Measurements from ENCODE around the gene RMC1. TPM values are rescaled to one million over a fixed set of nuclear protein-coding genes. Genes with fewer than 3 reads are reported as not detected.

The RMC1 gene
- total RNA-seq, 1 experiment from 2014 or later: 31.0 TPM

DNA sequence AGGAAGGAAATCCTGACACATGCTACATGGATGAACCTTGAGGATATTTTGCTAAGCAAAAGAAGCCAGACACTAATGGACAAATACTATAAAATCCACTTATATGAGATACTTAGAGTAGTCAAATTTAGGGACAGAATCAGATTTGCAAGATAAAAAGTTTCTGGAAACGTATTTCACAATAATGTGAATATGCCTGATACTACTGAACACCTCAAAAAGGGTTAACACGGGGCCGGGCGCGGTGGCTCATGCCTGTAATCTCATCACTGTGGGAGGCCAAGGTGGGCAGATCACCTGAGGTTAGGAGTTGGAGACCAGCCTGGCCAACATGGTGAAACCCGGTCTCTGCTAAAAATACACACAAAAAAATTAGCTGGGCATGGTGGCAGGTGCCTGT is 1.7 kb upstream of the RMC1 start:
- intact Hi-C loops (cut with micrococcal nuclease; ENCODE audit: unreplicated experiment): loop anchor here (5.0 kb wide), 2 partner anchors 211 to 311 kb away; no protein-coding TSS in a partner anchor
- TF ChIP-seq, protein P1, sequence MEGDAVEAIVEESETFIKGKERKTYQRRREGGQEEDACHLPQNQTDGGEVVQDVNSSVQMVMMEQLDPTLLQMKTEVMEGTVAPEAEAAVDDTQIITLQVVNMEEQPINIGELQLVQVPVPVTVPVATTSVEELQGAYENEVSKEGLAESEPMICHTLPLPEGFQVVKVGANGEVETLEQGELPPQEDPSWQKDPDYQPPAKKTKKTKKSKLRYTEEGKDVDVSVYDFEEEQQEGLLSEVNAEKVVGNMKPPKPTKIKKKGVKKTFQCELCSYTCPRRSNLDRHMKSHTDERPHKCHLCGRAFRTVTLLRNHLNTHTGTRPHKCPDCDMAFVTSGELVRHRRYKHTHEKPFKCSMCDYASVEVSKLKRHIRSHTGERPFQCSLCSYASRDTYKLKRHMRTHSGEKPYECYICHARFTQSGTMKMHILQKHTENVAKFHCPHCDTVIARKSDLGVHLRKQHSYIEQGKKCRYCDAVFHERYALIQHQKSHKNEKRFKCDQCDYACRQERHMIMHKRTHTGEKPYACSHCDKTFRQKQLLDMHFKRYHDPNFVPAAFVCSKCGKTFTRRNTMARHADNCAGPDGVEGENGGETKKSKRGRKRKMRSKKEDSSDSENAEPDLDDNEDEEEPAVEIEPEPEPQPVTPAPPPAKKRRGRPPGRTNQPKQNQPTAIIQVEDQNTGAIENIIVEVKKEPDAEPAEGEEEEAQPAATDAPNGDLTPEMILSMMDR (IDR thresholded peaks at IDR 0.05; ENCODE audit: unreplicated experiment): no peak
- H3K36me3 Mint-ChIP-seq (ENCODE audit: insufficient read depth, unreplicated experiment): peaks cover 32% of the 10 kb centered on the region
- BruUV-seq (replicated peaks): no TSS peak
- CTCF ChIA-PET: no interaction called here
- no peak overlapping the region for H3K4me3 Mint-ChIP-seq (ENCODE audit: low read depth, unreplicated experiment)
- H3K9me3 Mint-ChIP-seq (ENCODE audit: low read depth, unreplicated experiment): no peaks in the 10 kb centered on the region
- H3K4me1 Mint-ChIP-seq (ENCODE audit: low read depth, unreplicated experiment): peaks cover 17% of the 10 kb centered on the region
- DNase-seq: no peak
- no peak overlapping the region for H3K27ac Mint-ChIP-seq (ENCODE audit: unreplicated experiment)
- H3K27me3 Mint-ChIP-seq (ENCODE audit: unreplicated experiment): no peaks in the 10 kb centered on the region

DNA sequence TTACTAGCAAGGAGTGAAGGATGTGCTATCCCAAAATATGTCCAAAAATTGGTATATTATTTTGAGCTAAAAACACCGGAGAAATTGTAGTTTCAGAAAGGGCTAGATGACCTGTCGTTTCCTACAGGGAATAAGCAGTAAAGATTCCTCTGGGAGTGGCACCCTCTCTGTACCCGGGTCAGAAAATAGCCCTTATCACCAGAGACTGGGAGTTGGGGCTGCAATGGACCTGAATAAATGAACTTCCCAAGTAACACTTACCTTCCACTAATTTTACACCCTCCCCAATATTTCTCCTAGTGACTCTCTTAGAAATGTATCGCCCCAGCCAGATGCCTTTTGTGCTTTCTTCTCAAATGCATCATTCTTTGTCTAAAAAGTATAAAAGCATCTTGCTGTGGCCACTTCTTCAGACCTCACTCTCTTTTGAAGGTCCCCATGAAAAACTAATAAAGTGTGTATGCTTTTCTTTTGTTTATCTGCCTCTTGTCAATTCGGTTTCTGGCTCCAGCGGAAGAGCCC is 734 bp upstream of the RMC1 start:
- DNase-seq: no peak
- TF ChIP-seq, protein P1 (IDR thresholded peaks at IDR 0.05; ENCODE audit: unreplicated experiment): no peak
- TSS peak; percentile 86 for BruUV-seq (replicated peaks)
- H3K36me3 Mint-ChIP-seq (ENCODE audit: insufficient read depth, unreplicated experiment): peaks cover 32% of the 10 kb centered on the region
- peak overlapping the region; percentile 96 for H3K4me3 Mint-ChIP-seq (ENCODE audit: low read depth, unreplicated experiment)
- no peaks in the 10 kb centered on the region for H3K27me3 Mint-ChIP-seq (ENCODE audit: unreplicated experiment)
- peak overlapping the region; percentile 79 for H3K27ac Mint-ChIP-seq (ENCODE audit: unreplicated experiment)
- H3K9me3 Mint-ChIP-seq (ENCODE audit: low read depth, unreplicated experiment): no peaks in the 10 kb centered on the region
- H3K4me1 Mint-ChIP-seq (ENCODE audit: low read depth, unreplicated experiment): peaks cover 17% of the 10 kb centered on the region
- CTCF ChIA-PET: no interaction called here
- intact Hi-C loops (cut with micrococcal nuclease; ENCODE audit: unreplicated experiment): loop anchor here (5.0 kb wide), 2 partner anchors 210 to 310 kb away; no protein-coding TSS in a partner anchor

DNA sequence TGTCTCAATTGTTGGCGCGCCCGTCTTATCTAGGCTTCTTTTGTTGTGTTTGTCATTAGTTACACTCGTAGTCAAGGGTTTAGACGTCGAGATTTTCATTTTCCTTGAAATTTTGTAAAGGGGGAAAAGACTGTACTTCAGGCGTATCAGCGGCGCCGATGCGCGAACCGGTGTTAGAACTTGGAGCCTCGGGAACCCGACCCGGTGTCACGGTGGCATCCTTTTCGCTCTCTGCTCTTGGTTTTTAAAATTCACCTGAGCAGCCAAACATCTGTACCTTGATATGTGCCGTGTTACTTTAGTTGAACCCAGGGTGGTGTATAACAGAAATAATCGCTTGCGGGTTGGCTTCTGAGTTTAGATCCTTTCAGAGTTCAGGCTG is 643 bp downstream of the RMC1 start:
- CTCF ChIA-PET: no interaction called here
- H3K4me1 Mint-ChIP-seq (ENCODE audit: low read depth, unreplicated experiment): peaks cover 17% of the 10 kb centered on the region
- intact Hi-C loops (cut with micrococcal nuclease; ENCODE audit: unreplicated experiment): loop anchor here (5.0 kb wide), 2 partner anchors 208 to 308 kb away; no protein-coding TSS in a partner anchor
- H3K36me3 Mint-ChIP-seq (ENCODE audit: insufficient read depth, unreplicated experiment): peaks cover 32% of the 10 kb centered on the region
- no TSS peak for BruUV-seq (replicated peaks)
- H3K27ac Mint-ChIP-seq (ENCODE audit: unreplicated experiment): peak overlapping the region; percentile 87
- DNase-seq: no peak
- TF ChIP-seq, protein P1 (IDR thresholded peaks at IDR 0.05; ENCODE audit: unreplicated experiment): no peak
- H3K27me3 Mint-ChIP-seq (ENCODE audit: unreplicated experiment): no peaks in the 10 kb centered on the region
- peak overlapping the region; percentile 96 for H3K4me3 Mint-ChIP-seq (ENCODE audit: low read depth, unreplicated experiment)
- no peaks in the 10 kb centered on the region for H3K9me3 Mint-ChIP-seq (ENCODE audit: low read depth, unreplicated experiment)

DNA sequence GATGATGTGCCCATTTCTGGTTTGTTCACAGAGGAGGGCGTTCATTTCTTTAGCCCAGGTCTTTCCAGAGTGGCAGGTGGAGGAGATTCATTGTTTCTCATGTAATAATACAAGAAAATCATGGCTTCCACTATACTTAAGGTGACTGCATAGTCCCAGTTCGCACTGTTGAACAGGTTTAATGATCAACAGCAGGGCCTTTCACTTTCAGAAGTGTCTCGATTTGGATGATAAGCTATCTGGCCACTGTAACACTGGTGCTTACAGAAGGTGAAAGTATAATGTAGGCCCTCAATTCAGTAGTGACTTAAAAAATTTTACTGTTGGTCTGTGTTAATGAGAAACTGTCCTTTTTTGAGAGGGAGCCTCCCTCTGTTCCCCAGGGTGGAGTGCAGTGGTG is 1.4 kb downstream of the RMC1 start:
- Mint-ChIP-seq H3K27me3 (ENCODE audit: unreplicated experiment) (no peaks in the 10 kb centered on the region), H3K27ac (ENCODE audit: unreplicated experiment) (no peak overlapping the region), H3K4me1 (ENCODE audit: low read depth, unreplicated experiment) (peaks cover 17% of the 10 kb centered on the region), H3K4me3 (ENCODE audit: low read depth, unreplicated experiment) (peak overlapping the region; percentile 96), H3K9me3 (ENCODE audit: low read depth, unreplicated experiment) (no peaks in the 10 kb centered on the region), H3K36me3 (ENCODE audit: insufficient read depth, unreplicated experiment) (peaks cover 32% of the 10 kb centered on the region)
- intact Hi-C loops (cut with micrococcal nuclease; ENCODE audit: unreplicated experiment): loop anchor here (5.0 kb wide), 2 partner anchors 208 to 308 kb away; no protein-coding TSS in a partner anchor
- BruUV-seq (replicated peaks): no TSS peak
- CTCF ChIA-PET: no interaction called here
- TF ChIP-seq, protein P1 (IDR thresholded peaks at IDR 0.05; ENCODE audit: unreplicated experiment): no peak
- DNase-seq: no peak

All from Calu3 (cell line).